Measurements from ENCODE around the gene CIROP.

CIROP gene

GRCh38 chr14:23076785-23077408, 27.9 kb downstream of the CIROP start (continued):
- no peak for TF ChIP-seq ZFP3 (CRISPR knock-in tag; IDR thresholded peaks at IDR 0.05)

- no peak for TF ChIP-seq BACH2 (CRISPR knock-in tag; IDR thresholded peaks at IDR 0.05; ENCODE audit: borderline replicate concordance)
- TF ChIP-seq ZNF70 (CRISPR knock-in tag; IDR thresholded peaks at IDR 0.05): no peak
These were observed 29.9 kb downstream of the CIROP start for GRCh38 chr14:23074906-23075305.

GRCh38 chr14:23071921-23072539, 32.8 kb downstream of the CIROP start:
- ATAC-seq: peak; percentile 10
- TF ChIP-seq PPARA (CRISPR knock-in tag; IDR thresholded peaks at IDR 0.05; ENCODE audit: borderline replicate concordance) (no peak), ZFP3 (CRISPR knock-in tag; IDR thresholded peaks at IDR 0.05) (no peak), ZC3H10 (CRISPR knock-in tag; IDR thresholded peaks at IDR 0.05) (no peak), CREB5 (CRISPR knock-in tag; IDR thresholded peaks at IDR 0.05; ENCODE audit: low read depth) (no peak), CSRNP3 (CRISPR knock-in tag; IDR thresholded peaks at IDR 0.05) (no peak), ZNF8 (CRISPR knock-in tag; IDR thresholded peaks at IDR 0.05) (no peak), ARNTL (CRISPR knock-in tag; IDR thresholded peaks at IDR 0.05; ENCODE audit: borderline replicate concordance, low read depth) (no peak), GLIS3 (CRISPR knock-in tag; IDR thresholded peaks at IDR 0.05) (no peak), POU6F1 (CRISPR knock-in tag; IDR thresholded peaks at IDR 0.05; ENCODE audit: borderline replicate concordance, low read depth) (no peak), TOX (CRISPR knock-in tag; IDR thresholded peaks at IDR 0.05; ENCODE audit: borderline replicate concordance) (no peak), RARB (CRISPR knock-in tag; IDR thresholded peaks at IDR 0.05) (no peak), CSDC2 (CRISPR knock-in tag; IDR thresholded peaks at IDR 0.05) (no peak), ZFP30 (CRISPR knock-in tag; IDR thresholded peaks at IDR 0.05) (no peak), TSHZ2 (CRISPR knock-in tag; IDR thresholded peaks at IDR 0.05) (no peak), ZNF565 (CRISPR knock-in tag; conservative IDR thresholded peaks at IDR 0.05; ENCODE audit: low read depth) (no peak), OSR1 (CRISPR knock-in tag; IDR thresholded peaks at IDR 0.05) (no peak), BACH2 (CRISPR knock-in tag; IDR thresholded peaks at IDR 0.05; ENCODE audit: borderline replicate concordance) (no peak), TCF4 (CRISPR knock-in tag; IDR thresholded peaks at IDR 0.05; ENCODE audit: borderline replicate concordance) (no peak)

More at GRCh38 chr14:23074906-23075305, 29.9 kb downstream of the CIROP start:
- ATAC-seq: no peak

- TF ChIP-seq ZFP30 (CRISPR knock-in tag; IDR thresholded peaks at IDR 0.05) (no peak), ZNF8 (CRISPR knock-in tag; IDR thresholded peaks at IDR 0.05) (no peak), ZNF565 (CRISPR knock-in tag; conservative IDR thresholded peaks at IDR 0.05; ENCODE audit: low read depth) (peak; percentile 78), GLIS3 (CRISPR knock-in tag; IDR thresholded peaks at IDR 0.05) (no peak), POU6F1 (CRISPR knock-in tag; IDR thresholded peaks at IDR 0.05; ENCODE audit: borderline replicate concordance, low read depth) (no peak)
- ATAC-seq: peak; percentile 96
These were observed 33.4 kb downstream of the CIROP start for GRCh38 chr14:23071244-23071920.
